Erythroblast (primary cell): ENCODE results near the gene CREB5.

ENCODE experiments used
- GATA1 ChIP-seq: IDR thresholded peaks from 2 replicates; pipeline ENCODE4 v1.6.1; 2011; ENCODE audit warnings: low read depth, mild to moderate bottlenecking, control low read depth, low read length, moderate library complexity
- POLR2A ChIP-seq: IDR thresholded peaks from 2 replicates; pipeline ENCODE4 v1.6.1; 2011; ENCODE audit warnings: mild to moderate bottlenecking, low read length

GRCh38 chr7:28406192-28406591 lies 6.1 kb upstream of the CREB5 start:
- TF ChIP-seq POLR2A, result no peak
- no peak for TF ChIP-seq GATA1
